HG03097 (cell line): ENCODE results near the gene TRABD2A.
"Not testable (repeated sequence)": the region's sequence is repeated elsewhere in the genome, so short reads cannot be mapped to it uniquely, and the experiment has no call there.

ENCODE experiments used
- ATAC-seq: cut with Tn5 transposase; IDR thresholded peaks from one replicate; pipeline ENCODE4 v1.9.1; 2021; ENCODE audit not compliant: unreplicated experiment, low FRiP score

Gene TRABD2A, protein sequence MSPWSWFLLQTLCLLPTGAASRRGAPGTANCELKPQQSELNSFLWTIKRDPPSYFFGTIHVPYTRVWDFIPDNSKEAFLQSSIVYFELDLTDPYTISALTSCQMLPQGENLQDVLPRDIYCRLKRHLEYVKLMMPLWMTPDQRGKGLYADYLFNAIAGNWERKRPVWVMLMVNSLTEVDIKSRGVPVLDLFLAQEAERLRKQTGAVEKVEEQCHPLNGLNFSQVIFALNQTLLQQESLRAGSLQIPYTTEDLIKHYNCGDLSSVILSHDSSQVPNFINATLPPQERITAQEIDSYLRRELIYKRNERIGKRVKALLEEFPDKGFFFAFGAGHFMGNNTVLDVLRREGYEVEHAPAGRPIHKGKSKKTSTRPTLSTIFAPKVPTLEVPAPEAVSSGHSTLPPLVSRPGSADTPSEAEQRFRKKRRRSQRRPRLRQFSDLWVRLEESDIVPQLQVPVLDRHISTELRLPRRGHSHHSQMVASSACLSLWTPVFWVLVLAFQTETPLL

DNA sequence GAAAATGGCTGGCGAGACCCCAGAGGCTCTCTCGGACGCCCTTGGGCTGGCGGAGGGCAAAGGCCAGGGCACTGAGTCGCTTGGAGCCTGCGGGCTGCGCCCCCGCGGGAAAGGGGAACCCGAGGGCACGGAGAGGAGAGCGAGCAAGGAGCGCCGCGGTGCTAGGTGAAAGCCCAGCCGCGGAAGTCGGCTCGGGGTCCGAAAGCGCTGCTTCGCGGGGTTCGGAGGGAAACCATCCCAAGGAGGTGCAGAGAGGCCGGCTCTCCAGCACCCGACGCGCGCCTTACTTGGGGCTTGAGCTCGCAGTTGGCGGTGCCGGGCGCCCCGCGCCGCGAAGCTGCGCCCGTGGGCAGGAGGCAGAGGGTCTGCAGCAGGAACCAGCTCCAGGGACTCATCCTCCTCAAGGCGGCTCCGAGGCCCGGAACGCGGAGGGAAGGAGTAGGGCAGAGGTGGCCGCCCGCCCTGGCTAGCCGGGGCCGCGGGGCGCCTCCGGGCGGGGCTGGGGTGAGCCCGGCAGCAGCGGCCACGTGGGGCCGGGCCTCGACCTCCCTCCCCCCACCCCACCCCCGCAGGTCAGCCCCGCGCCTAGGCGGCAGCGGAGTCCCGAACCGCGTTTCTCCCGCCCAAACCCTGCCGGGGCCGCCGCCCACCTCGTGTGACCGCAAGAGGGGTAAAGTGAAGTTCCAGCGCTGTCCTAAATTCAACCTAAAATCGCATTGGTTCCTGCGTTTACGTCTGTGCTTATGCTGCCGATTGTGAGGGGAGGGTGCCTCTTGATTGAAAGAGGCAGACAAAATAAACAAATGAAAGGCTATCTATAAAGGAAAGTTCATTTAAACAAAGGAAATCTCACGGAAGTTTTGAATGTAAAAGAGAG, at the start of gene TRABD2A:
TSS of gene TRABD2A (minus strand) at position 440 of the 877 bp plus-strand sequence. CDS start at position 395, 45 bp downstream.
- no peak for ATAC-seq

DNA sequence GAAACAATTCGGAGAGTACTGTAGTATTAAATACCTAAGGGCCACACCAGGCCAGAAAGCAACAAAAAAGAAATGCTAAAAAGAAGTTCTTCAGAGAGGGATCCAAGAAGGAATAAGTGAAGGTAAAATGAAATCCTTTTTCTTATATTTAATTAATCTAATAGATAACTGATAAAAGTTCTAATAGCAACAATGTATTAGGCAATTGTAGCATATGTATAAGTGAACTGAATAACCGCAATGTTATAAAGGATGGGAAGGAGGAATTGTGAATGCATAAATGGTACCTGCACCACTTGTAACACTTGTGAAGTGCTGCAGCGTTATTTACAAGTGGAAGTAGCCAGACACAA, 46.4 kb upstream of the TRABD2A start:
- no peak for ATAC-seq

DNA sequence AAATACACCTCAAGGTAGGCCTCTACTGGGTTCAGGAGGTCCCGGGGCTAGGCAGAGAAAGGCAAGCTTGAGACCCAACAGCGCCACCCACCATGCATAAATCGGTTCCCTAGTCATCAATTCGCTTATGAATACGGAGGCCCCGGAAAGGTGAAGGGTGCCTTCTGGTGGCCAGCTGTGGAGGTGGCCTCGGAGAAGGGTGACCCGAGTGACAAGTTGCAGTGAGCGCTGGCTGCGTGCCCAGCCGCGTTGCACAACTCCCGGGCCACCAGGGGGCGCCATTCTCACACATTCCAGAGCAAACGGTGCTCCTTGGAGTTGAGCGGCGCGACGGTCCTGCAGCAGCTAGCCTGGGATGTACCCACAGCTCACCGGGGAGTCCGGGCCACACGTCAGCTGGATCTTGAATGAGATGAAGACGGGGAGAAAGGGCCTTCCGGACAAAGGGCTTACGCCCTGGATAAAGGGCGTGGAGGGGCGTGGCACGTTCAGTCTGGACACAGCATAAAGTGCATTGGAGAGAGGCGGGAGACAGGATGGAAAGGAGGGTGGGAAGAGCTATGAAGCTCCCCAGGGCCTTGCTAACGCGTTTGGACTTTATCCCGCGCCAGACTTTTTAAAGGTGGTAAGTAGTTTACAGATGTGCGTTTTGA, 45.0 kb upstream of the TRABD2A start:
- ATAC-seq = peak; percentile 83

DNA sequence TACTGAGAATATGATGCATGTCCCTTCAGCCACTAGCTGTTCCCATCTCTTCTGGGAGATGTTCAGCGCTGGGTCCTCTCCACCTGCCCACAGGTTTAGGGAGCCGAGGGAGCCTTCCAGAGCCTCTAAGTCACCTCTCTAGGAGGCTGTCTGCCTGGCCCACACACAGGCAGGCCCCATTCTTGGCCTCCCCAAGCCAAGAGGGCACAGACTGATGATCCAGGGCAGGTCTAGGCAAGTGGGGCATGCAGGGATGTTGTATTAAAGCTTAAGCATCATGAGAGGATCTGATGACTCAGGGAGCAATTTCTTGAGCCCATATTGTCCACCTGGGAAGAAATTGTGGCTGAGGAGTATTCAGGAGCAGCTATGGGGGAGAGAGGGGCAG, 44.4 kb upstream of the TRABD2A start:
- ATAC-seq = no peak

DNA sequence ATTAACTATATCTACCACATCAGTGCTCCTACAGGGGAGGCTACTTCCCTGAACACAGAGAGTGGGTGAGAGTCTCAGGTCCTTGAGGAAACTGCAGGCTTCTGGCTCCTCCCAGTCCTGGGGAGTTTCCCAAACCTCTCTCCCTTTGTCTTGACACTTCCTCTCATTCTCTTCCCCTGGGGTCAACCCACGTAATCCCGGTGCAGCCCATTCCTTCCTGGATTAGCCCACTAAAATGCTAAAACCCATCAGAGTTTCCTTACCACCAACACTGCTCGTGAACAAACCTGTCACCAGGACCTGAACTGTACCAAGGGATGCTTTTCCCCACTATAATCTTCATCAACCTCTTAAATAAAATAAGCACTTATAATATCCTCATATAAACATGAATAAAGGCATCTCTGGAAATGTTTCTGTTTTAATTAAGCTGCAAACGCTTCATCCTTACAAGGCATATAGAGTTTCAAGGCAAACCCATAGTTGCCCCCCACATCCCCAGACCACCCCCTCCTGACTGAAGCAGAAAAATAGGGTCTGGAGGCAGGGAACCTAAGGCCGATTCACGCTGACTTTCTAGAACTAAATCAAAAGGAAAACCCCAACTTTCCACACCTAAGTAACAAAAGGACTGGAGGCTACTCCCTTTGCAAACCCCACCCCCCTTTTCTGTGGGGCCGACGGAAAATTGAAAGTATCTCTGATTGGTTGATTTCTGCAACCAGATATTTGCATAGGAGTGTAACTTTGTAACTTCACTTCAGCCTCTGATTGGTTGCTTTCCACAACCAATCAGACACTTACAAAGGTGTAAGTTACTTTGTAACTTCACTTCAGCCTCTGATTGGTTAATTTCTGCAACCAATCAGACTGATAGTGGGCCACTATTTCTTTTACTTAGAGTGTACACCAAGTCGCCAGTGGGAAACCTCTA, 43.6 kb upstream of the TRABD2A start:
- peak; percentile 13 for ATAC-seq

GRCh38 chr2:84923009-84923408, 42.1 kb upstream of the TRABD2A start:
- no peak for ATAC-seq

DNA sequence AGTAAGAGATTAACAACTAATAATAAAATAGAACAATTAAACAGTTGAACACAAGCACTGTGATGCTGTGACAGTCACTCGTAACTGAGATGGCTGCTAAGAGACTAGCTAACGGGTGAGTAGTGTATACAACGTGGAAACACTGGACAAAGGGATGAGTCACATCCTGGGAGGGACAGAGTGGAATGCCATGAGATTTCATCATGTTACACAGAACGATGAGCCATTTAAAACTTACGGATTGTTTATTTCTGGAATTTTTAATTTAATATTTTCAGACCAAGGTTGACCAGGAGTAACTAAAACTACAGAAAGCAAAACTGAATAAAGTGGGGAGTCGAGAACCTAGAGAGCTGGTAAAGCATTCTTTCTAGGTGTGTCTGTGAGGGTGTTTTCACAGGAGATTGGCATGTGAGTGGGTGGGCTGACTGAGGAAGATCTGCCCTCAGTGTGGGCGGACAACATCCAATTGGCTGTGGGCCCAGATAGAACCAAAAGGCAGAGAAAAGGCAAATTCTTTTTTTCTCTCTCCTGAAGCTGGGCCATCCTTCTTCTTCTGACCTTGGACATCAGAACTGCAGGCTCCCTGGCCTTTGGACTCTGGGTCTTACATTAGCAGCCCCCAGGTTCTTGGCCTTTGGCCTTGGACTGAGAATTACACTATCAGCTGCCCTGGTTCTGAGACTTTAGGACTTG, 39.1 kb upstream of the TRABD2A start:
- ATAC-seq = peak; percentile 45

DNA sequence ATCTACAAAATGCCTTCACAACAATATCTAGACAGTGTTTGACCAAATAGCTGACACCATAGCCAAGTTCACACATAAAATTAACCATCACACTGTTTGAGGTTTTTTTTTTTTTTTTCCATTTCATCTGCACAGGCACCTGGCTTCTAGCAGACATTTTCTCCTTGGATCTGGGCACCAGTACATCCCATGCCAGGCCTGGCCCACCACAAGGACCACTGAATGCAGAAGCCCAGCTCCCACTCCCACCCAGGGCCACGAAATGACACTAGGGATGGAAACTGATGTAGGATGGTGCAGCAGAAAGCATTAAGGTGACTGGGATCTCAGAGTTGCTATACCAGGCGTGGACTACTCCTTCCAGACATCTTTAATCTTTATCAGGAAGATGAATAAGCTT, 37.5 kb upstream of the TRABD2A start:
- ATAC-seq = no peak

- ATAC-seq = not testable (repeated sequence)
These were observed 36.9 kb upstream of the TRABD2A start for GRCh38 chr2:84917821-84918220.

DNA sequence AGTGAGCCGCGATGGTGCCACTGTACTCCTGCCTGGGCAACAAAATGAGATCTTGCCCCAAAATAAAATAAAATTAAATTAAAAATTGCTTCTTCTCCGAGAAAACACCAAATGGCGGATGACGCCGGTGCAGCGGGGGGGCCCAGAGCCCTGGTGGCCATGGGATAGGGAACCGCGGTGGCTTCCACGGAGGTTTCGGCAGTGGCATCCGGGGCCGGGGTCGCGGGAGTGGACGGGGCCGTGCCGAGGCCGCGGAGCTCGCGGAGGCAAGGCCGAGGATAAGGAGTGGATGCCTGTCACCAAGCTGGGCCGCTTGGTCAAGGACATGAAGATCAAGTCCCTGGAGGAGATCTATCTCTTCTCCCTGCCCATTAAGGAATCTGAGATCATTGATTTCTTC, 34.8 kb upstream of the TRABD2A start:
- not testable (repeated sequence) for ATAC-seq

DNA sequence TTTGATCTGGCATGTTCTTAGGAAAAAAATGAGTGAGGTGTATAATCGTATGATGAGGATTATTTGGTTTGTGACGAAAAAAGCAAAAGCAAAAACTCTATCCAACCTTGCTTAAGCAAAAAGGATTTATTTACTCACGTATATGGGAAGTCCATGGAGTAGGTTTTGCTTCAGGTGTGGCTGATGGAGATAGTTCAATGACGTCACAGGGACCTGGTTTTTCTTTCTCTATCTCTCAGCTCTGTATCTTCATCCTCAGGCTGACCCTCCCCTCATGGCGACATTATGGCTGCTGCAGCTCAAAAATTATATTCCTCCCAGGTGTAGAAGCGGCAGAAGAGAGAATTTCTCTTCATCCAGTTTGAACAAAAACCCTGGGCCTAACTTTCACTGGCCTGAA, 33.5 kb upstream of the TRABD2A start:
- ATAC-seq = no peak

DNA sequence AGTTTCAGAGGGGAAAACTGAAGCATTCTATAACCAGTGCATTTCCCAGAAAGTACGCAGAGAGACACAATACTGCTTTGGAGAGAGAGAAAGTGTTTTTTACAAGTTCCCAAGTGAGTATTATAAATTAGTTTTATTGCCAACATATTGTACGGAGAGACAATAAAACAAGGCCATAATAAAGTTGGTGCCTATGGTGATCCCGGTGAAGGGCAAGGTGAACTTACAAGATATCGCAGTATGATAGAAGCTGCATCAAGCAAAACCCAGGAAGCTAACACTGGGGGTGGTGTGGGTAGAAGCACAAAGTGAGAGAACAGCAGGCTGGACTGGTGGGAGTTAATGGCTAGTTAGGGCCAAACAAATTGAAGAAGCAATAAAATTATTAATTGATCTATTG, 32.1 kb upstream of the TRABD2A start:
- ATAC-seq = no peak

DNA sequence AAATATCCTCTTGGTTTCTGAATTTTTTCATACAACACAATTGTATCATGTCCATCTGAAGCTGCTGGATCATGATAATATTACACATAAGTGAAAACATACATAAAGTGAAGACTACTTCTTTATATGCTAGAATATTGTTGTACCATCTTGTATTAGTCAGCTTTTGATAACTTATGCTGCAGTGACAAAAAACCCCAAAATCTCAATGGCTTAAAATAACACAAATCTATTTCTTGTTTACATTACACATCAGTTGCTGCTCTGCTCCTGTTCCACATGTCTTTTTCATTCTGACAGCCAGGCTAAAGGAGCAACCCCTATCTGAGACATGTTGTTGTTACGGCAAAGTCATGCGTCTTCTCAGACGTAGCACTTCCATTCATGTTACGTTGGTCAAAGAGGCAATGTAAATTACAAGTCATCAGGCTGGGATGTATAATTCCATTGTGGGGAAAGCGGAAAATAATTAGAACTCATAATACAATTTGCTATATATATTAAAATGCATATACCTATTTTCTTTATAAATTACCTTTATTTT, 30.3 kb upstream of the TRABD2A start:
- ATAC-seq = no peak

DNA sequence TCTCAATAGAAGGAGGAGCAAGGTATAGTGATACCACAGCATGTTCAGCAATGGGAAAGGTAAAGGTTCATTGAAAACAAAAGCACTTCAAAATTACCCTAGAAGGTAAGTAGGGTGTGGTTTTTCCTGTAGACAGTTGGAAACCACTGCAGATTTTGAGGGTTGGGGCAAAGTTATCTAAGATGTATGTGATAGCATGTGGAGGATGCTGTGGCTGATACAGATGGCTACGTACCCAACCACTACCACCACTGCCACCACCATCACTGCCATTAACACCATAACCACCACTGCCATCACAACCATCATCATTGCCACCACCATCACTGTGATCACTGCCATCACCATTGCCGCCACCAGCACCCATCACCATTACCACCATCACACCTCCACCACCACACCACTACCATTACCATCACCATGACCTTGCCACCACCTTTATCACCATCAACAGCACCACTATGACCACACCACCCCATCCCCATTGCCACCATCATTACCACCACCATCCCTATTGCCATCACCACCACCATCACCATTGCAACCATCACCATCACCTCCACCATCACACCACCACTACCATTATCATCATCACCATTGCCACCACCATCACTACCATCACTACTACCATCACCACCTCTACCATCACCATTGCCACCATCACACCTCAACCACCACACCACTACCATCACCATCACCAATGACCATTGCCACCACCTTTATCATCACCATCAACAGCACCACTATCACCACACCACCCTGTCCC, 28.2 kb upstream of the TRABD2A start:
- no peak for ATAC-seq

DNA sequence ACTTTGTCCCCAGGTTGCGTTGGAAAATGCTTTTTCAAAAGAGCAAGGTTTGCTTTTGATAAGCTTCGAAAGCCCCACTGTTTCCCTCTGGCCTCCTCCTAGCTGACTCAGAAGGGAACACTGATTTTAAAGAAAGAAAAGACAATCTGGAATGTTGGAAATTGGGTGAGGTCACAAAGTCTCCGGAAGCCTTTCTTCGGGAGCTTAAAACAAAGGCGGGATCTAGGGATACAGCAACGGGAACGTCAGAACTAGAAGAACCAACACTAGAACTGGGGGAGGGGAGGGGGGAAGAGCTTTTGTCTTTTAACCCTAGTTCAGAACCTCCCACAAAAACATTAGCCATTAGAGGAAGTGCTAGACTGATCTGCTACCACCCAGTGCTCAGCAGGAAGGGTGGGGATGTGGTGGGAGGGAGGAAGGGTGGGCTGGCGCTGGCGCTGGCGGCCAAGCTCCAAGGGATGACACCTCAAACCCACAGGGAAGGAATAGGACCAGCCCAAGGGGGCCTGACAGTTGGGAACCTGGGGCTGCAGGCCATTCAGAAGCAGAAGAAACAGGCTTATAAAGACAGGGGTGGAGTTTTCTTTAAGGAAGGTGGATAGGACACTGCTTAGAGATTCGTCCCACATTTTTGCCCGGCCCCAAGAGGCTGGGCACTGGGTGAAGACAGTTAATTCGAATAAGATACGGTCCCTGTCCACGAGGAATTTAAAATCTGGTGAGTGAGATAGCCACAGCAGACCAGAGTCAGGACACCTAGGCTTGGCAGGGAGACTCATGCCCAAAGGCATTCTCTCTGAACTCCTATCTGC, 26.2 kb upstream of the TRABD2A start:
- peak; percentile 34 for ATAC-seq

DNA sequence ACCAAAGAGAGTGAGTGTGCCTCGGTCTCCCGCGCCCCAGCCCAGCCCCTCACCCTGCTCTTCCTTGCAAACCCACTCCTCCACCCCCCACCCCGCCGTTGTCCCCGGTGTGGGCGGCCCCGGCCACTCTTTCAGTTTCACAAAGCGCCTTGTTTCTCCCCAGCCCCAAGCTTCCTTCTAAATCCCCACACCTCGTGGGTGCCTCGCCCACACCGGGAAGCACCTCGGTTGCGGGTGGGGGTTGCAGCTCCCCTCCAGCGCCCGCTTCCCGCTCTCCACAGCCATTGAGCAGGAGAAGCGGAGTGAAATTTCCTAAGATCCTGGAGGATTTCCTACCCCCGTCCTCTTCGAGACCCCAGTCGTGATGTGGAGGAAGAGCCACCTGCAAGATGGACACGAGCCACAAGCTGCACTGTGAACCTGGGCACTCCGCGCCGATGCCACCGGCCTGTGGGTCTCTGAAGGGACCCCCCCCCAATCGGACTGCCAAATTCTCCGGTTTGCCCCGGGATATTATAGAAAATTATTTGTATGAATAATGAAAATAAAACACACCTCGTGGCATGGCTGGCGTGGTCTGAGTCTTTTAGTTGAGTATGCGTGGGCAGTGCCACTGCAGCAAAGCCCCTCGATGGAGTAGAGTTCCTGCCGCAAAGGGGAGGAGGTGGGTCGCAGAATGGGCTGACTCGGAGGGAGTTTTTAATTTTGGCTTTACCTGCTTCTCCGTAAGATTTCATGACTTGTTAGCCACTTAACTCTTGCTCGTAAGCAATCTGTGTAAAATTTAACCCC, 25.4 kb upstream of the TRABD2A start:
- ATAC-seq = peak; percentile 7
